Measurements from ENCODE around the gene BMPER.

DNA sequence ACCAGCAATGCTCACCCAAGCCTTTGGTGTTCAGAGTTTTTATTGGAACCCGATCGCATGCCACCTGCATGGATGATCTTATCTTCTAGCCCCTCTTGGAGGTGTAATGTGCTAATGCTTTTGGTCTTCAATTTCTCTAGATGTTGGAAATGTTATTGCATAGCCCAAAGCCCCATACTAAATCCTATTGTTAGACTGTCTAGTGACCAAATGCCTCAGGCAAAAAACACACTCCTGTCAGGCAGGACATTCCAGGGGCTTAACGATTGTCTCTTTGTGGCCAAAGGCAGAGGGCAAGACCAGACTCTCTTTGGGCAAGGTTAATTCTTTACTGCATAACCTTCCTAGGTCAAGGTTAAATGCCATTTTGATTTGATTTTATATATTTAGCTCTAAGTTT, 187.9 kb downstream of the BMPER start:
- TF ChIP-seq GATA2 (IDR thresholded peaks at IDR 0.05; ENCODE audit: low read depth, low read length) (no peak), GATA3 (IDR thresholded peaks at IDR 0.05; ENCODE audit: low read depth, low read length) (no peak)

Data from SH-SY5Y (cell line).